Measurements from ENCODE around the gene FAM200C.

FAM200C gene

GRCh38 chr5:160375701-160376100 lies 24.2 kb downstream of the FAM200C start:
- no peak for DNase-seq
- intact Hi-C loops (cut with DNase I): no loop called here

GRCh38 chr5:160375166-160375565 lies 24.7 kb downstream of the FAM200C start:
- intact Hi-C loops (cut with DNase I): no loop called here

GRCh38 chr5:160371294-160371693 lies 28.6 kb downstream of the FAM200C start:
- intact Hi-C loops (cut with DNase I): no loop called here
- no peak for DNase-seq

More at GRCh38 chr5:160375166-160375565, 24.7 kb downstream of the FAM200C start:
- DNase-seq: no peak

- DNase-seq: no peak
- intact Hi-C loops (cut with DNase I): no loop called here
Observed at GRCh38 chr5:160370713-160371034, 29.2 kb downstream of the FAM200C start.

GRCh38 chr5:160369990-160370712 lies 29.7 kb downstream of the FAM200C start, which contains the start of gene C1QTNF2:
C1QTNF2 (minus strand) TSS chr5:160370626; CDS start chr5:160355011, 15,615 bp downstream.
- intact Hi-C loops (cut with DNase I): no loop called here
- peak in 41 of 42 donors; percentile 31 to 76 (median 58) for DNase-seq

- intact Hi-C loops (cut with DNase I): no loop called here
- DNase-seq: no peak
Observed at GRCh38 chr5:160367885-160368284, 32.0 kb downstream of the FAM200C start.

GRCh38 chr5:160367261-160367660 lies 32.6 kb downstream of the FAM200C start:
- intact Hi-C loops (cut with DNase I): no loop called here
- DNase-seq: no peak

GRCh38 chr5:160366230-160366629 lies 33.6 kb downstream of the FAM200C start:
- no peak for DNase-seq
- intact Hi-C loops (cut with DNase I): no loop called here

- DNase-seq: no peak
- intact Hi-C loops (cut with DNase I): no loop called here
Observed at GRCh38 chr5:160363660-160364395, 36.0 kb downstream of the FAM200C start.

- no peak for DNase-seq
- intact Hi-C loops (cut with DNase I): no loop called here
Observed at GRCh38 chr5:160363211-160363610, 36.6 kb downstream of the FAM200C start.

GRCh38 chr5:160361624-160362228 lies 38.1 kb downstream of the FAM200C start:
- DNase-seq: no peak
- intact Hi-C loops (cut with DNase I): no loop called here

- intact Hi-C loops (cut with DNase I): no loop called here
- no peak for DNase-seq
Observed at GRCh38 chr5:160360310-160360709, 39.5 kb downstream of the FAM200C start.

GRCh38 chr5:160359816-160360215 lies 40.0 kb downstream of the FAM200C start:
- DNase-seq: no peak

GRCh38 chr5:160359242-160359641 lies 40.6 kb downstream of the FAM200C start:
- intact Hi-C loops (cut with DNase I): no loop called here
- no peak for DNase-seq

More at GRCh38 chr5:160359816-160360215, 40.0 kb downstream of the FAM200C start:
- intact Hi-C loops (cut with DNase I): no loop called here

- peak in 3 of 42 donors; percentile 14 to 46 (median 32) for DNase-seq
- intact Hi-C loops (cut with DNase I): no loop called here
Observed at GRCh38 chr5:160357861-160358411, 41.9 kb downstream of the FAM200C start.

GRCh38 chr5:160357394-160357793 lies 42.5 kb downstream of the FAM200C start:
- no peak for DNase-seq
- intact Hi-C loops (cut with DNase I): no loop called here

- intact Hi-C loops (cut with DNase I): no loop called here
- DNase-seq: no peak
Observed at GRCh38 chr5:160356550-160357347, 43.1 kb downstream of the FAM200C start.

- DNase-seq: no peak
- intact Hi-C loops (cut with DNase I): no loop called here
Observed at GRCh38 chr5:160354666-160355065, 45.2 kb downstream of the FAM200C start.

GRCh38 chr5:160353379-160353778 lies 46.5 kb downstream of the FAM200C start:
- peak in 31 of 42 donors; percentile 4 to 73 (median 38) for DNase-seq
- intact Hi-C loops (cut with DNase I): no loop called here
